GM18498 (cell line): ENCODE data around the gene TENM3.

Source experiments
- ATAC-seq: cut with Tn5 transposase; IDR thresholded peaks from one replicate; pipeline ENCODE4 v1.9.1; 2021; ENCODE audit warnings: mild to moderate bottlenecking, moderate library complexity; ENCODE audit not compliant: unreplicated experiment

TENM3 gene

GRCh38 chr4:182756161-182756690 is 513.0 kb downstream of the TENM3 start:
- no peak for ATAC-seq

- no peak for ATAC-seq
Observed at GRCh38 chr4:182758273-182758672, 515.1 kb downstream of the TENM3 start.

- ATAC-seq, result no peak
Observed at GRCh38 chr4:182760551-182761043, 517.4 kb downstream of the TENM3 start.

GRCh38 chr4:182764137-182764536 is 520.9 kb downstream of the TENM3 start:
- no peak for ATAC-seq

GRCh38 chr4:182764642-182765041 is 521.4 kb downstream of the TENM3 start:
- no peak for ATAC-seq

- ATAC-seq, result no peak
Observed at GRCh38 chr4:182765987-182766856, 523.0 kb downstream of the TENM3 start.

- no peak for ATAC-seq
Observed at GRCh38 chr4:182766857-182767250, 523.7 kb downstream of the TENM3 start.

- ATAC-seq, result no peak
Observed at GRCh38 chr4:182768838-182769237, 525.6 kb downstream of the TENM3 start.

GRCh38 chr4:182770259-182770995 is 527.2 kb downstream of the TENM3 start:
- ATAC-seq, result no peak

GRCh38 chr4:182770996-182771514 is 527.9 kb downstream of the TENM3 start:
- ATAC-seq, result no peak

GRCh38 chr4:182775075-182775474 is 531.9 kb downstream of the TENM3 start:
- ATAC-seq, result no peak

- ATAC-seq, result no peak
Observed at GRCh38 chr4:182776376-182777105, 533.3 kb downstream of the TENM3 start.

- no peak for ATAC-seq
Observed at GRCh38 chr4:182778222-182778982, 535.2 kb downstream of the TENM3 start.

- no peak for ATAC-seq
Observed at GRCh38 chr4:182786991-182787390, 543.8 kb downstream of the TENM3 start.

- ATAC-seq, result no peak
Observed at GRCh38 chr4:182788201-182788600, 545.0 kb downstream of the TENM3 start.

- no peak for ATAC-seq
Observed at GRCh38 chr4:182789529-182789928, 546.3 kb downstream of the TENM3 start.

- ATAC-seq, result no peak
Observed at GRCh38 chr4:182795446-182796238, 552.4 kb downstream of the TENM3 start.

GRCh38 chr4:182799515-182800215 is 556.5 kb downstream of the TENM3 start:
- ATAC-seq, result no peak

- ATAC-seq, result no peak
Observed at GRCh38 chr4:182800216-182800515, 557.0 kb downstream of the TENM3 start.
